K562 (cell line): ENCODE measurements around the gene RNU5D-1. TPM values are rescaled to one million over a fixed set of nuclear protein-coding genes. Genes with fewer than 3 reads are reported as not detected.

Experiments
- ATAC-seq: fragments of 200-7000 bp; cut with Tn5 transposase; 3 replicates; pipeline ENCODE4 v1.9.1; 2020; ENCODE audit warnings: moderate library complexity
- BruUV-seq: library from RNA; stranded (reverse); fragments of 400-500 nt; replicated peaks from 2 replicates; lab custom pipeline; 2021; lab: Mats Ljungman, UMichigan
- CTCF ChIA-PET: fragments of 300-600 bp; formaldehyde crosslinking; extraction: SDS; loops from one replicate; lab custom pipeline; 2021; ENCODE audit warnings: low intra/inter-chr PET ratio; lab: Yijun Ruan, JAX
- POLR2A ChIA-PET: fragments of 300-600, 350-650 bp; sonication (Branson Sonifier 250); formaldehyde crosslinking; extraction: SDS; loops from one replicate; lab custom pipeline; 2021; ENCODE audit warnings: antibody characterized with exemption, inconsistent platforms; lab: Yijun Ruan, JAX
- DNase-seq, 4 experiments: peaks; one replicate each; pipeline versions ENCODE4 v3.0.0 to v3.0.0-alpha.2; 2011 to 2018; ENCODE audit warnings: low spot score in 3 of 4, mixed read lengths in 3 of 4; ENCODE audit errors: extremely low read depth in 1 of 4
- FAIRE-seq: peaks from 2 replicates; lab custom pipeline; 2011; peaks lifted over from hg19 to GRCh38; lab: Jason Lieb, UNC
- H2AFZ ChIP-seq: 2 replicates; pipeline ENCODE4 v1.6.0; 2011; ENCODE audit warnings: low read depth, low read length, control low read depth, inconsistent platforms
- H3K27ac ChIP-seq: fragments of 200-600 bp; 3 replicates; pipeline ENCODE4 v1.8.0; 2011; ENCODE audit warnings: low read depth, mild to moderate bottlenecking, control low read depth, inconsistent platforms, low read length, moderate library complexity, mixed read lengths; ENCODE audit errors: extremely low read depth
- H3K27me3 ChIP-seq, 2 experiments: fragments of 300-600 bp in 1 of 2; 2 replicates in 1 of 2; 3 replicates in 1 of 2; pipeline versions ENCODE4 v1.6.0 to v1.8.0; 2011; ENCODE audit warnings: inconsistent platforms in 2 of 2, low read length in 2 of 2, mild to moderate bottlenecking in 1 of 2, mixed read lengths in 1 of 2, moderate library complexity in 1 of 2; ENCODE audit not compliant: control insufficient read depth in 2 of 2, insufficient read depth in 2 of 2
- H3K36me3 ChIP-seq: fragments of 300-600 bp; 3 replicates; pipeline ENCODE4 v1.8.0; 2011; ENCODE audit warnings: mild to moderate bottlenecking, low read length, inconsistent platforms; ENCODE audit not compliant: control insufficient read depth, insufficient read depth
- H3K4me1 ChIP-seq, 2 experiments: fragments of 200-600 bp in 1 of 2; replicated peaks in 1 of 2; 2 replicates in 1 of 2; 3 replicates in 1 of 2; pipeline versions ENCODE4 v1.5.1 to v1.8.0; 2011; ENCODE audit warnings: inconsistent platforms in 2 of 2, low read length in 2 of 2, mild to moderate bottlenecking in 1 of 2, mixed read lengths in 1 of 2, moderate library complexity in 1 of 2; ENCODE audit not compliant: control insufficient read depth in 2 of 2, insufficient read depth in 2 of 2
- H3K4me2 ChIP-seq: 2 replicates; pipeline ENCODE4 v1.6.1; 2011; ENCODE audit warnings: low read length, control low read depth, inconsistent platforms, mixed read lengths; ENCODE audit not compliant: insufficient read depth
- H3K4me3 ChIP-seq: fragments of 200-600 bp; sonication (generic), shearing (Covaris generic); 2 replicates; pipeline ENCODE4 v1.5.1; 2016; ENCODE audit warnings: control low read depth, inconsistent platforms
- H3K79me2 ChIP-seq: fragments of 200-600 bp; 3 replicates; pipeline ENCODE4 v1.8.0; 2011; ENCODE audit warnings: low read length, inconsistent platforms; ENCODE audit not compliant: control insufficient read depth, insufficient read depth
- H3K9ac ChIP-seq, 2 experiments: 2 replicates each; pipeline versions ENCODE4 v1.6.0 to v1.6.1; 2011; ENCODE audit warnings: low read depth in 2 of 2, low read length in 2 of 2, control low read depth in 1 of 2, inconsistent platforms in 1 of 2, mild to moderate bottlenecking in 1 of 2, mixed read lengths in 1 of 2; ENCODE audit not compliant: insufficient read depth in 1 of 2
- H3K9me1 ChIP-seq: one replicate; pipeline ENCODE4 v1.6.0; 2011; ENCODE audit warnings: inconsistent platforms, mild to moderate bottlenecking, low read length, moderate library complexity; ENCODE audit not compliant: control insufficient read depth, insufficient read depth
- H3K9me3 ChIP-seq: replicated peaks from 2 replicates; pipeline ENCODE4 v1.5.1; 2011; ENCODE audit warnings: low read depth, low read length, inconsistent platforms; ENCODE audit not compliant: control insufficient read depth, insufficient read depth
- H4K20me1 ChIP-seq: replicated peaks from 2 replicates; pipeline ENCODE4 v1.6.1; 2011; ENCODE audit warnings: low read length, inconsistent platforms, mixed read lengths; ENCODE audit not compliant: control insufficient read depth, insufficient read depth
- CXXC5 ChIP-seq: fragments of 250-450 bp; sonication (Bioruptor Pico); IDR thresholded peaks from 2 replicates; pipeline ENCODE4 v1.8.0; 2022; ENCODE audit warnings: inconsistent platforms, mild to moderate bottlenecking, moderate library complexity
- GABPB1 ChIP-seq: sonication (generic); formaldehyde crosslinking; IDR thresholded peaks from 2 replicates; pipeline ENCODE4 v1.8.0; 2022; ENCODE audit warnings: mild to moderate bottlenecking, missing genetic modification reagents
- HDAC8 ChIP-seq: fragments of 450-650 bp; IDR thresholded peaks from 2 replicates; pipeline ENCODE4 v1.6.1; 2016; ENCODE audit warnings: mild to moderate bottlenecking, missing genetic modification characterization, moderate library complexity, missing compliant biosample characterization
- MTA3 ChIP-seq: fragments of 450-650 bp; formaldehyde crosslinking; IDR thresholded peaks from 2 replicates; pipeline ENCODE4 v1.6.1; 2017; ENCODE audit warnings: mild to moderate bottlenecking, borderline replicate concordance
- PTBP1 ChIP-seq: fragments of 200-400 bp; formaldehyde crosslinking; IDR thresholded peaks from 2 replicates; pipeline ENCODE4 v1.6.1; 2017; ENCODE audit warnings: low read depth, low read length
- SMARCA4 ChIP-seq: fragments of 450-650 bp; IDR thresholded peaks from 2 replicates; pipeline ENCODE4 v1.6.1; 2016
- TCF7L2 ChIP-seq: fragments of 150-350 bp; IDR thresholded peaks from 2 replicates; pipeline ENCODE4 v1.6.1; 2016; ENCODE audit warnings: low read depth, mild to moderate bottlenecking, low read length, moderate library complexity
- TFAM ChIP-seq: fragments of 250-450 bp; sonication (Bioruptor Pico); conservative IDR thresholded peaks from 2 replicates; pipeline ENCODE4 v1.5.0; 2021; ENCODE audit warnings: mild to moderate bottlenecking, moderate library complexity
- ZNF3 ChIP-seq: fragments of 250-450 bp; sonication (Bioruptor Pico); IDR thresholded peaks from 2 replicates; pipeline ENCODE4 v1.5.0; 2021; ENCODE audit warnings: mild to moderate bottlenecking, moderate library complexity
- ZNF695 ChIP-seq: fragments of 450-650 bp; formaldehyde crosslinking; IDR thresholded peaks from 2 replicates; pipeline ENCODE4 v1.4.0; 2020; ENCODE audit warnings: mild to moderate bottlenecking, moderate library complexity
- ZNF696 ChIP-seq: fragments of 250-450 bp; sonication (Bioruptor Pico); conservative IDR thresholded peaks from 2 replicates; pipeline ENCODE4 v1.4.0; 2020; ENCODE audit warnings: mild to moderate bottlenecking, moderate library complexity
- WGBS: fragments of 100-300 bp; shearing (Covaris generic); methylation state at CpG from one replicate; pipeline ENCODE4 v1.1.6; 2016; ENCODE audit warnings: low coverage, mixed read lengths; ENCODE audit not compliant: insufficient coverage; ENCODE audit errors: missing lambda C conversion rate; 5-methylcytosine and 5-hydroxymethylcytosine counted together
- in situ Hi-C: fragments of 300-500 bp; cut with MboI; formaldehyde crosslinking; loops from 4 replicates; pipeline ENCODE4 v1.15.0; 2018; ENCODE audit warnings: inconsistent platforms, mixed read lengths
- intact Hi-C: fragments of 100-400 bp; cut with micrococcal nuclease; formaldehyde crosslinking; loops from 2 replicates; pipeline ENCODE4 v1.14.2; 2022
- polyA plus RNA-seq, 8 experiments: library from polyadenylated mRNA; depleted of rRNA in 4 of 8; stranded (reverse) in 5 of 8; unstranded in 3 of 8; fragments of >200 nt; fragmentation: Nextera tagmentation in 2 of 8; fragmentation: Illumina TruSeq in 1 of 8; extraction: Ambion mirVana in 2 of 8; extraction: Trizol in 1 of 8; gene quantifications; 2 replicates each; pipeline versions ENCODE4 v1.2.1 to v1.2.3, GENCODE V29; 2011 to 2014; ENCODE audit warnings: inconsistent platforms in 1 of 8, missing spikeins in 1 of 8
- total RNA-seq, 7 experiments: library from RNA; depleted of rRNA in 6 of 7; stranded (reverse); fragments of >200 nt in 6 of 7; fragmentation: Illumina TruSeq in 2 of 7; extraction: Trizol in 2 of 7; gene quantifications; 2 replicates each; pipeline versions ENCODE4 v1.2.1 to v1.2.3, GENCODE V29; 2011 to 2021; ENCODE audit warnings: low replicate concordance in 1 of 7
- TF ChIP-seq, protein P1 (sequence below): fragments of 450-650 bp; IDR thresholded peaks from 2 replicates; pipeline ENCODE4 v1.6.1; 2016; ENCODE audit warnings: missing biosample characterization, missing genetic modification characterization
- TF ChIP-seq, protein P2 (sequence below): fragments of 450-650 bp; formaldehyde crosslinking; IDR thresholded peaks from 2 replicates; pipeline ENCODE4 v1.4.0; 2020; ENCODE audit warnings: mild to moderate bottlenecking, mixed read lengths
- TF ChIP-seq, protein P3 (sequence below): fragments of 450-650 bp; IDR thresholded peaks from 2 replicates; pipeline ENCODE4 v1.6.1; 2016; ENCODE audit warnings: antibody characterized with exemption
- TF ChIP-seq, protein P4 (sequence below), 3 experiments: fragments of 200-800 bp in 1 of 3; sonication (Bioruptor generic) in 1 of 3; sonication (generic) in 1 of 3; formaldehyde crosslinking in 1 of 3; IDR thresholded peaks; 2 replicates each; pipeline versions ENCODE4 v1.6.1 to v1.8.0; 2016 to 2022; ENCODE audit warnings: mild to moderate bottlenecking in 2 of 3, missing compliant biosample characterization in 2 of 3, missing genetic modification characterization in 2 of 3, missing genetic modification reagents in 1 of 3
- TF ChIP-seq, protein P5 (sequence below), 2 experiments: fragments of 200-800 bp in 1 of 2; sonication (Bioruptor generic) in 1 of 2; sonication (generic) in 1 of 2; formaldehyde crosslinking in 1 of 2; IDR thresholded peaks in 1 of 2; conservative IDR thresholded peaks in 1 of 2; 2 replicates each; pipeline versions ENCODE4 v1.5.0 to v1.6.1; 2016 to 2020; ENCODE audit warnings: missing compliant biosample characterization in 1 of 2, missing genetic modification characterization in 1 of 2, missing genetic modification reagents in 1 of 2

RNU5D-1 gene
- total and polyA plus RNA-seq, 9 of the 15 experiments (the other 6 are each of a cell fraction or from before 2014, with no cell fraction given) = under 0.01 TPM; not detected in 8

DNA sequence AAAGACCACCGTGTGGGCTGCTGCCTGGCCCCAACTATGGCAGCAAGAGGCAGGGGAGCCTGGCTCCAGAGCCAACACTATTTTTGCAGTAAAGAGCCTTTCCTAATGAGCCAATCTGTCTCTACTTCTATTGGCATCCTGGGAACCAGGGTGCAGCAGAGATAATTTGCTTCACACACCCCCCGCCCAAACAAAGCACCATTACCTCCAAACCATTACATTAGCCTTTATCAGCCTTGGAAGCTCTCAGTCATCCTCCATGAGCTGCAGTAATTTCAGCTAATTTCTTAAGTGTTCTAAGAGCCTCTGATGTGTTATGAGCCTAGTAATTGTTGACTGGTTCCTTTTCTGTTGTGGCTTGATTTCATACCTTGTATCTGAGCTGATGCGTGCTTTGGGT is 34.9 kb downstream of the RNU5D-1 start:
- no peak overlapping the region for H3K4me2 ChIP-seq
- no peaks in the 10 kb centered on the region for H3K36me3 ChIP-seq
- ATAC-seq (no peak), FAIRE-seq (no peak), DNase-seq (no peak)
- intact Hi-C loops = no loop called here
- CTCF ChIA-PET = no interaction called here
- WGBS = 4% methylated on average over 3 of the region's 3 CpGs
- H3K9me1 ChIP-seq = no peaks in the 10 kb centered on the region
- no peaks in the 10 kb centered on the region for H3K9me3 ChIP-seq
- no peaks in the 10 kb centered on the region for H3K79me2 ChIP-seq
- H4K20me1 ChIP-seq = no peaks in the 10 kb centered on the region
- no peak for TF ChIP-seq ZNF695
- no peak for TF ChIP-seq MTA3
- TF ChIP-seq, protein P1, sequence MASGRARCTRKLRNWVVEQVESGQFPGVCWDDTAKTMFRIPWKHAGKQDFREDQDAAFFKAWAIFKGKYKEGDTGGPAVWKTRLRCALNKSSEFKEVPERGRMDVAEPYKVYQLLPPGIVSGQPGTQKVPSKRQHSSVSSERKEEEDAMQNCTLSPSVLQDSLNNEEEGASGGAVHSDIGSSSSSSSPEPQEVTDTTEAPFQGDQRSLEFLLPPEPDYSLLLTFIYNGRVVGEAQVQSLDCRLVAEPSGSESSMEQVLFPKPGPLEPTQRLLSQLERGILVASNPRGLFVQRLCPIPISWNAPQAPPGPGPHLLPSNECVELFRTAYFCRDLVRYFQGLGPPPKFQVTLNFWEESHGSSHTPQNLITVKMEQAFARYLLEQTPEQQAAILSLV (tag) = no peak
- TF ChIP-seq, protein P2, sequence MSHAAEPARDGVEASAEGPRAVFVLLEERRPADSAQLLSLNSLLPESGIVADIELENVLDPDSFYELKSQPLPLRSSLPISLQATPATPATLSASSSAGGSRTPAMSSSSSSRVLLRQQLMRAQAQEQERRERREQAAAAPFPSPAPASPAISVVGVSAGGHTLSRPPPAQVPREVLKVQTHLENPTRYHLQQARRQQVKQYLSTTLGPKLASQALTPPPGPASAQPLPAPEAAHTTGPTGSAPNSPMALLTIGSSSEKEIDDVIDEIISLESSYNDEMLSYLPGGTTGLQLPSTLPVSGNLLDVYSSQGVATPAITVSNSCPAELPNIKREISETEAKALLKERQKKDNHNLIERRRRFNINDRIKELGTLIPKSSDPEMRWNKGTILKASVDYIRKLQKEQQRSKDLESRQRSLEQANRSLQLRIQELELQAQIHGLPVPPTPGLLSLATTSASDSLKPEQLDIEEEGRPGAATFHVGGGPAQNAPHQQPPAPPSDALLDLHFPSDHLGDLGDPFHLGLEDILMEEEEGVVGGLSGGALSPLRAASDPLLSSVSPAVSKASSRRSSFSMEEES (CRISPR knock-in tag) = no peak
- no peak for TF ChIP-seq TFAM (CRISPR knock-in tag)
- TF ChIP-seq, protein P3, sequence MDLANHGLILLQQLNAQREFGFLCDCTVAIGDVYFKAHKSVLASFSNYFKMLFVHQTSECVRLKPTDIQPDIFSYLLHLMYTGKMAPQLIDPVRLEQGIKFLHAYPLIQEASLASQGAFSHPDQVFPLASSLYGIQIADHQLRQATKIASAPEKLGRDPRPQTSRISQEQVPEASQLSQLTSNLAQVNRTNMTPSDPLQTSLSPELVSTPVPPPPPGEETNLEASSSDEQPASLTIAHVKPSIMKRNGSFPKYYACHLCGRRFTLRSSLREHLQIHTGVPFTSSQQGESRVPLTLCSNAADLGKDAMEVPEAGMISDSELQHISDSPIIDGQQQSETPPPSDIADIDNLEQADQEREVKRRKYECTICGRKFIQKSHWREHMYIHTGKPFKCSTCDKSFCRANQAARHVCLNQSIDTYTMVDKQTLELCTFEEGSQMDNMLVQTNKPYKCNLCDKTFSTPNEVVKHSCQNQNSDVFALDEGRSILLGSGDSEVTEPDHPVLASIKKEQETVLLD = no peak
- TF ChIP-seq, protein P4, sequence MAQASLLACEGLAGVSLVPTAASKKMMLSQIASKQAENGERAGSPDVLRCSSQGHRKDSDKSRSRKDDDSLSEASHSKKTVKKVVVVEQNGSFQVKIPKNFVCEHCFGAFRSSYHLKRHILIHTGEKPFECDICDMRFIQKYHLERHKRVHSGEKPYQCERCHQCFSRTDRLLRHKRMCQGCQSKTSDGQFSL (CRISPR knock-in tag; IDR thresholded peaks at IDR 0.05) = no peak
- TF ChIP-seq, protein P4 (tag; IDR thresholded peaks at IDR 0.05) = no peak
- no peak for TF ChIP-seq GABPB1
- TF ChIP-seq ZNF696 = no peak
- TF ChIP-seq ZNF3 (CRISPR knock-in tag) = no peak
- no peak for TF ChIP-seq PTBP1
- TF ChIP-seq, protein P5, sequence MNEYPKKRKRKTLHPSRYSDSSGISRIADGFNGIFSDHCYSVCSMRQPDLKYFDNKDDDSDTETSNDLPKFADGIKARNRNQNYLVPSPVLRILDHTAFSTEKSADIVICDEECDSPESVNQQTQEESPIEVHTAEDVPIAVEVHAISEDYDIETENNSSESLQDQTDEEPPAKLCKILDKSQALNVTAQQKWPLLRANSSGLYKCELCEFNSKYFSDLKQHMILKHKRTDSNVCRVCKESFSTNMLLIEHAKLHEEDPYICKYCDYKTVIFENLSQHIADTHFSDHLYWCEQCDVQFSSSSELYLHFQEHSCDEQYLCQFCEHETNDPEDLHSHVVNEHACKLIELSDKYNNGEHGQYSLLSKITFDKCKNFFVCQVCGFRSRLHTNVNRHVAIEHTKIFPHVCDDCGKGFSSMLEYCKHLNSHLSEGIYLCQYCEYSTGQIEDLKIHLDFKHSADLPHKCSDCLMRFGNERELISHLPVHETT (CRISPR knock-in tag; conservative IDR thresholded peaks at IDR 0.05 in 1 of 2, IDR thresholded peaks at IDR 0.05 in 1 of 2) = no peak
- no peak for TF ChIP-seq CXXC5 (CRISPR knock-in tag)
- no peak for TF ChIP-seq TCF7L2
- no peak for TF ChIP-seq SMARCA4
- TF ChIP-seq HDAC8 = no peak
- no peak overlapping the region for H3K27ac ChIP-seq
- in situ Hi-C loops = no loop called here
- H3K9ac ChIP-seq = no peak overlapping the region
- BruUV-seq = no TSS peak
- H2AFZ ChIP-seq = no peak overlapping the region
- H3K27me3 ChIP-seq = peaks cover 11 to 26% of the 10 kb centered on the region in 2 experiments; a peak in 4 of 5 replicates
- POLR2A ChIA-PET = interaction anchor here (0.6 to 3.7 kb wide), 8 partner anchors 8 to 933 kb away, joined by 3 to 28 read pairs (median 3); partner anchors contain the start of gene RPS8
- H3K4me1 ChIP-seq = no peaks in the 10 kb centered on the region
- H3K4me3 ChIP-seq = no peak overlapping the region
